Esophagus (tissue), 2 donors: Measurements from ENCODE around the gene ARL8A. TPM values are rescaled to one million over a fixed set of nuclear protein-coding genes. Genes with fewer than 3 reads are reported as not detected.
"Not testable (repeated sequence)": the region's sequence is repeated elsewhere in the genome, so short reads cannot be mapped to it uniquely, and the experiment has no call there.

Source experiments
- H3K27ac ChIP-seq, 2 donors: one replicate each; pipeline ENCODE4 v1.5.1; 2013; ENCODE audit warnings: low read depth in 2 of 2, mild to moderate bottlenecking in 2 of 2, inconsistent platforms in 1 of 2, low read length in 1 of 2, moderate library complexity in 1 of 2
- H3K27me3 ChIP-seq, 2 donors: one replicate each; pipeline ENCODE4 v1.6.1; 2013; ENCODE audit warnings: low read length in 2 of 2, control low read depth in 1 of 2, mild to moderate bottlenecking in 1 of 2; ENCODE audit not compliant: insufficient read depth in 2 of 2, control insufficient read depth in 1 of 2
- H3K36me3 ChIP-seq, 2 donors: one replicate each; pipeline ENCODE4 v1.6.1; 2013; ENCODE audit warnings: low read length in 1 of 2; ENCODE audit not compliant: control insufficient read depth in 2 of 2, insufficient read depth in 2 of 2
- H3K4me1 ChIP-seq, 2 donors: one replicate each; pipeline ENCODE4 v1.6.1; 2013; ENCODE audit warnings: low read length in 1 of 2; ENCODE audit not compliant: control insufficient read depth in 2 of 2, insufficient read depth in 2 of 2
- H3K4me3 ChIP-seq, 2 donors: one replicate each; pipeline ENCODE4 v1.5.1; 2013; ENCODE audit warnings: low read length in 2 of 2, mild to moderate bottlenecking in 2 of 2, low read depth in 1 of 2, moderate library complexity in 1 of 2
- H3K9me3 ChIP-seq, 2 donors: one replicate each; pipeline ENCODE4 v1.6.1; 2013; ENCODE audit warnings: mild to moderate bottlenecking in 2 of 2, low read depth in 1 of 2, low read length in 1 of 2, moderate library complexity in 1 of 2; ENCODE audit not compliant: control insufficient read depth in 2 of 2, insufficient read depth in 1 of 2
- WGBS, 2 donors: extraction: QIAGEN DNeasy Blood & Tissue Kit; methylation state at CpG; one replicate each; pipeline ENCODE4 v1.1.7; 2013; 5-methylcytosine and 5-hydroxymethylcytosine counted together
- polyA plus RNA-seq, 2 donors: library from polyadenylated mRNA; stranded (reverse); fragments of 200-250 nt; gene quantifications; one replicate each; pipeline ENCODE4 v1.2.3, GENCODE V29; 2013
- donor health status: healthy with polysubstance abuse.
- donor health status: Bipolar disorder and iron deficiency.

The ARL8A gene
- polyA plus RNA-seq, 2 donors: 18.3 to 18.6 TPM

DNA sequence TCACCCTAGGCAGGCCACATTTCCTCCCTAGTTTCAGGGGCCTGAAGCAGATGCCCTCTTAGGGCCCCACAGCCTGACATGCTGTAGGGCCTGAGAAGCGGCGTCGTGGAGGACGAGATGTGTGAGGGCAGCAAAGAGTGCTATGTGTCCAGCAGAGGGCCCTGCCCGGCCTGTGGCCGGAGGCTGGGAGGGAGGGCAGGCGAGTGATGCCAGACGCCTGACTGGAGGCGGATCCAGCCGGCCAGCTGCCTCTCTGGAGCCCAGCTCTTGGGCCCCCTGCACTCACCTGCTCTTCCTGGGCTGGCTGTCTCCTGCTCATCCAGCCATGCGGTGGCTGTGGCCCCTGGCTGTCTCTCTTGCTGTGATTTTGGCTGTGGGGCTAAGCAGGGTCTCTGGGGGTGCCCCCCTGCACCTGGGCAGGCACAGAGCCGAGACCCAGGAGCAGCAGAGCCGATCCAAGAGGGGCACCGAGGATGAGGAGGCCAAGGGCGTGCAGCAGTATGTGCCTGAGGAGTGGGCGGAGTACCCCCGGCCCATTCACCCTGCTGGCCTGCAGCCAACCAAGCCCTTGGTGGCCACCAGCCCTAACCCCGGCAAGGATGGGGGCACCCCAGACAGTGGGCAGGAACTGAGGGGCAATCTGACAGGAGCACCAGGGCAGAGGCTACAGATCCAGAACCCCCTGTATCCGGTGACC lies 21.8 kb downstream of the ARL8A start, which contains the start of gene GPR37L1:
Gene GPR37L1 (plus strand): TSS at position 279 of the 697 bp plus-strand sequence. CDS start 47 bp downstream, at position 326.
- WGBS, 2 donors: 54 to 59% methylated on average over 19 of the region's 19 CpGs
- H3K36me3 ChIP-seq: no peaks in the 10 kb centered on the region
- no peaks in the 10 kb centered on the region for H3K27me3 ChIP-seq
- H3K27ac ChIP-seq: no peak within 1 kb of the TSS
- H3K4me1 ChIP-seq: no peaks in the 10 kb centered on the region
- H3K4me3 ChIP-seq: no peak within 1 kb of the TSS
- no peaks in the 10 kb centered on the region for H3K9me3 ChIP-seq

DNA sequence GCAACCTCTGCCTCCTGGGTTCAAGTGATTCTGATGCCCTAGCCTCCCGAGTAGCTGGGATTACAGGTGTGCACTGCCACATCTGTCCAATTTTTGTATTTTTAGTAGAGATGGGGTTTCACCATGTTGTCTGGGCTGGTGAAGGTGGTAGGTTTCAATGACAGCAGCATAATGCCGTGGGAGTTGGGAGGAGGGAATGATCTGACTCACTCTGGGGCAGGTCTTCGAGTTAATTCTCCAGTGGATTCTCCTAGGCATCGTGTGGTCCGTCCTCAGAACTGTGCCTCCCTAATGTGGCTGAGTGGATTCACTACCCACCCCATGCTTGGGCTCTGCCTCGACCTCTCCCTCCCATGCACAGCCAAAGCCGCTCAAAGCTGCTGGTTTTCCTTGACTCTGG lies 23.5 kb downstream of the ARL8A start:
- no peaks in the 10 kb centered on the region for H3K4me1 ChIP-seq
- H3K4me3 ChIP-seq: no peak overlapping the region
- no peaks in the 10 kb centered on the region for H3K27me3 ChIP-seq
- H3K9me3 ChIP-seq: no peaks in the 10 kb centered on the region
- 58 to 66% methylated on average over 7 of the region's 7 CpGs for WGBS, 2 donors
- no peaks in the 10 kb centered on the region for H3K36me3 ChIP-seq
- no peak overlapping the region for H3K27ac ChIP-seq

DNA sequence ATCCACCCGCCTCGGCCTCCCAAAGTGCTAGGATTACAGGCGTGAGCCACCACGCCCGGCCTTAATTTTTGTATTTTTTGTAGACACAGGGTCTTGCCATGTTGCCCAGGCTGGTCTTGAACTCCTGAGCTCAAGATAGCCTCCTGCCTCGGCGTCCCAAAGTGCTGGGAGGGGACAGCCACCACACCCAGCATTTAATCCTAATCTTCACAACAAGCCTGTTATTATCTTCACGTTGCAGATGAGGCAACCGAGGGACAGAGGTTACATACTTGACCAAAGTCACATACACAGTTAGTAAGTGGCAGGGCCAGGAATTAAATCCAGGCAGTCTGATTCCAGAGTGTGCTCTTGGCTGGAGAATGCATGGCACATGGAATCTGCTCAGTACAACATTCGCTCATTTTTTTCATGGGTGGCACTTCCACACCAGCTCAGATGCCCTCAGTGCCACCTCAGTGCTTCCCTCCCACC lies 26.6 kb downstream of the ARL8A start:
- peak overlapping the region in 1 of 2 donors; percentile 77 for H3K27ac ChIP-seq
- WGBS, 2 donors: 71 to 73% methylated on average over 10 of the region's 10 CpGs
- no peaks in the 10 kb centered on the region for H3K36me3 ChIP-seq
- H3K27me3 ChIP-seq: no peaks in the 10 kb centered on the region
- H3K9me3 ChIP-seq: no peaks in the 10 kb centered on the region
- H3K4me3 ChIP-seq: no peak overlapping the region
- H3K4me1 ChIP-seq: peaks cover 0 to 3% of the 10 kb centered on the region in 2 donors

DNA sequence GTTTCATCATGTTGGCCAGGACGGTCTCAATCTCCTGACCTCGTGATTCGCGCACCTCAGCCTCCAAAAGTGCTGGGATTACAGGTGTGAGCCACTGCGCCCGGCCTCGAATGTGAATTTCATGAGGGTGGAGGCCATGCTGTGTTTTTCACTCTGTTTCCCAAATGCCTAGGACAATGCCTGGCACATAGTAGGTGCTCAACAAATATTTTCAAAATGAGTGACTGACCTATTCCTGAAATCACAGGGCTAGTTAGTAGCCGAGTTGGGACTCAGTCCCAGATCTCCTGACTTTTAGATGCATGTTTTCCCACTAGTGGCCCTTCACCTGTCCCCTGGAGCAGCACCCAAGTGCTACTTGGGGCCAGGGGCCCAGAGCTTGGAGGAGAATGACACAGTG lies 28.2 kb downstream of the ARL8A start:
- Histone ChIP-seq H3K4me1 (peaks cover 0 to 3% of the 10 kb centered on the region in 2 donors), H3K4me3 (no peak overlapping the region), H3K27ac (no peak overlapping the region), H3K9me3 (no peaks in the 10 kb centered on the region), H3K36me3 (no peaks in the 10 kb centered on the region), H3K27me3 (no peaks in the 10 kb centered on the region)
- WGBS, 2 donors: 95% methylated on average over 8 of the region's 8 CpGs

DNA sequence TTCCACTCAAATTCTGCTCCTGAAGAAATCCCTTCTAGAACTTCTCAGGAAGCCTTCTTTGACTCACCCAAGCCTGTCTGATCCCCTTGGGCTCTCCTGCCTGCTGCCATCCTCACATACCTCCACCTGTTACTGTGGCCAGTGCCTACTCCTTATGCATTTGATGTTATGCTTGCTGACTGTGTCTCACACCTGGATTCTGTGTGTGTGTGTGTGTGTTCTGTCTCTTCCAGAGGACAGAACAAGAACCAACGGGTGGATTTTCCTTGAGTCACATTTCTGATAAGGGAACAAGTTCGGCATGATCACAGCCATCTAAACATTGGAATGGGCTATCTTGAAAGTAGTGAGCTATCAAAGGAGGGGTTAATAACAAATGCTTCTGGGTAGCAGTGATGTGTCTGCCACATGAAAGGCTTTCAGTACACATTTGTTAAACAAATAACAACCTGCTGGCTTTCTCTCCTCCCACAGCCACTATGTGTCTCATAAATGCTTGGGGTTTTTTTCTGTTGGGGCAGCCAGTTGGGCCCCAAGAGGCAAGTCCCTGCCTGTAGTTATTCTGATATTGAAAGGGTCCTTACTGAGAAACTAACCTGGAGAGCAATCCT lies 30.7 kb downstream of the ARL8A start:
- Histone ChIP-seq H3K27ac (peak overlapping the region in 1 of 2 donors; percentile 45), H3K36me3 (no peaks in the 10 kb centered on the region), H3K27me3 (no peaks in the 10 kb centered on the region), H3K9me3 (no peaks in the 10 kb centered on the region), H3K4me3 (no peak overlapping the region), H3K4me1 (peaks cover 3 to 5% of the 10 kb centered on the region in 2 donors)
- 54 to 56% methylated on average over 2 of the region's 2 CpGs for WGBS, 2 donors

DNA sequence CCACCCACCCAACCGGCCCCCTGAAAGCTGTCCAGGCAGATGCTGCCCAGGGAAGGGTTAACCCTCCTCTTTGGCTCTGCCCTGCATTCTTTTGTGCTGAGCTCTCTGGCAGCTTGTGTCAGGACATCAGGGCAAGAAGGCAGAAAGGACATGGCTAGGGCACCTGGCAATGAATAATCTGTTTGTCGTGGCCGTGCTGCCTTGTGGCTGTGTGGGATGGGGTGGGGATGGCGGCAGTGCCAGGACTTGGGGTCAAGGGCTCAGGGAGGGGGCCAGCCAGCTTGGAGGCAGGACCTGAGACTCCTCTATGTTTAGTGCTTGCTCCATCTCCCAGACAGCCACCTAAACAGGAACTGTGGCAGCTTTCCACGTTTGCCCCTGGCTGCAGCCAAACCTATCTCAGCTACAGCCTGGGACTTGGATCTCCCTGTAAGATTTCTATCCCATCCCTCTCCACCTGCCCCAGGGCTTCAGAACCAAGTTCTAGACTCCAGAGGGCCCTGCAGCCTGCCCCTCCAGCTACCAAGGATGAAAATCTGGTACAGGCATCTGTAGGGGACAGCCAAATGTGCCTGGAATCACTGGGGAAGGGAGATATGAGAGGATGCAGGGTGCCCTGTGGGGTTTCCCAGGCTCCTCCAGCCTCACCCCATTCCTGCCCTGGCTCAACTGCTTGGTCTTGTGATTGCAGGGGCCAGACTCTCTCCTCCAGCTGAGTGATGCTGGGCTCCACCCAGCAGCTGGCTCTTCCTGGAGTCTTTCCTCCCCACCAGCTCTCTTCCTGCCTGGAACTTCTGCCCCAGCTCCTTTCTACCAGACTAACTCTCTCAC lies 31.5 kb downstream of the ARL8A start:
- Histone ChIP-seq H3K4me1 (peaks cover 3 to 9% of the 10 kb centered on the region in 2 donors), H3K4me3 (no peak overlapping the region), H3K36me3 (no peaks in the 10 kb centered on the region), H3K9me3 (no peaks in the 10 kb centered on the region), H3K27ac (peak overlapping the region; percentile 3 to 56), H3K27me3 (no peaks in the 10 kb centered on the region)
- 17 to 27% methylated on average over 5 of the region's 5 CpGs for WGBS, 2 donors

DNA sequence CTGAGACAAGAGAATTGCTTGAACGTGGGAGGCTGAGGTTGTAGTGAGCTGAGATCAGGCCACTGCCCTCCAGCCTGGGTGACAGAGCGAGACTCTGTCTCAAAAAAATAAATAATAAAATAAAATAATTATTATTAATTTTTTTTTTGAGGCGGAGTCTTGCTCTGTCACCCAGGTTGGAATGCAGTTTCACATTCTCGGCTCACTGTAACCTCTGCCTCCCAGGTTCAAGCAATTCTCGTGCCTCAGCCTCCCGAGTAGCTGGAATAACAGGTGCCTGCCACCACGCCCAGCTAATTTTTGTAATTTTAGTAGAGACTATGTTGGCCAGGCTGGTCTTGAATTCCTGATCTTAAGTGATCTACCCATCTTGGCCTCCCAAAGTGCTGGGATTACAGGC lies 32.9 kb downstream of the ARL8A start:
- not testable (repeated sequence) for H3K9me3 ChIP-seq, H3K4me3 ChIP-seq, H3K27ac ChIP-seq, H3K27me3 ChIP-seq, H3K36me3 ChIP-seq
- 85 to 86% methylated on average over 7 of the region's 7 CpGs for WGBS, 2 donors
- peaks cover 13 to 22% of the 10 kb centered on the region in 2 donors for H3K4me1 ChIP-seq

DNA sequence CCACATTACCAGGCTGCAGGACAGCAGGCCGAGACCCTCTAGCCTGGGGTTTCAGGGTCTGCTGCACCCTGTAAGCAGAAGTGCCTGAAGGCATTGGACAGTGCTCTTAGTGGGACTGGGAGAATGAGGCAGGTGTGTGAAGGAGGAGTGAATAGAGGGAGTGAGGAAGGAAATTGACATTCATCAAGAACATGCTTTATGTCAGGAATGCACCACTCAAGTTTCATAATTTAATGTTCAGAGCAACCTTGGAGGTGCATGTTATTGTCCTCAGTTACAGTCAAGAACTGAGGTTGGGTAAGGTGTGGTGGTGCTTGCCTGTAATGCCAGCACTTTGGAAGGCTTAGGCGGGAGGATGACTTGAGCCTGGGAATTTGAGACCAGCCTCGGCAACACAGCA lies 33.6 kb downstream of the ARL8A start:
- Histone ChIP-seq H3K27me3 (no peaks in the 10 kb centered on the region), H3K9me3 (no peaks in the 10 kb centered on the region), H3K36me3 (no peaks in the 10 kb centered on the region), H3K27ac (no peak overlapping the region), H3K4me1 (peaks cover 15 to 29% of the 10 kb centered on the region in 2 donors), H3K4me3 (no peak overlapping the region)
- WGBS, 2 donors: 82 to 88% methylated on average over 3 of the region's 3 CpGs

DNA sequence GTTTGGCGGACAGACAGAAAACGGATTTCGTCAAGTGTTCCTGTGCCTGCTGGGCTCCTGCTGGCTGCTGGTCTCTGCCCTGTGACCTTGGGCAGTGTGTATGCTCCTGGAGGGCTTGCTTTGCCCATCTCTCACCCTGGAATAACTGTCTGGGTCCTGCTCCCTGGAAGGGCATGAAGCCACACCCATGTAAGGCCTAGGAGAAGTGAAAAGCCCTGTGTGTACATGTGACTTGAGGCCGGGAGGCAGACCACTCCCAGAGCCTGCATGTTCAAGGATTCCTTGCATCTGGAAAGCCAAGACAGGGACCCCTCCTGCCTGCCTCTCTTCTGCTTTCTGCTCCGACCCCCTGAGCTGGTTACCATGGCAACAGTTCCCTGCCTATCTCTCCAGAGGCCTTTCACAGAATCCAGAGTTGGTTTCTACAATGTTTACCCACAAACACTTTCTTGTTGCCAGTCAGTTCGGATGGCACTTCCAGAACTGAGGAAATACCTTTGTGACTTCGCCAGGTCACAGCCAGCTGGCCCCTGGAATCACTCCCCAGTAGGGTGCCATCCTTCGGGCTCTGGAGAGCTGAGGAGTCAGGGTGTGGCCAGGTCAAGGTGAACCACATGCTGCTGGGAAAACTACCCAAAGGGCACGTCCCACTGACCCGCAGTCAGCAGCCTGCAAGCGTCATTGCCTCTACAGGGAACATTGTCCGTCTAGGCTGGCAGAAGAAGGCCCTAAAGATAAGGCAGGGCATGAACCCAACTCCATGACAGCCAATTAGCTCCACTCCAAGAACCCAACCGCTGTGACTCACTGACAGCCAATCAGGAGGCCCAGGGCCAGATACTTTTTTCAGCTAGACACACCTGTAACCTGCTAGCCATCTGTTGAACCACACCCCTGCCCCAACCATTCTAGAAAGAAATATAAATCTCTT lies 36.5 kb downstream of the ARL8A start:
- Histone ChIP-seq H3K27me3 (no peaks in the 10 kb centered on the region), H3K27ac (peak overlapping the region; percentile 81 to 89), H3K4me3 (no peak overlapping the region), H3K4me1 (peaks cover 12 to 30% of the 10 kb centered on the region in 2 donors), H3K9me3 (no peaks in the 10 kb centered on the region), H3K36me3 (no peaks in the 10 kb centered on the region)
- WGBS, 2 donors: 55% methylated on average over 13 of the region's 13 CpGs
